ENCODE measurements around the gene EVX2.

EVX2 gene

DNA sequence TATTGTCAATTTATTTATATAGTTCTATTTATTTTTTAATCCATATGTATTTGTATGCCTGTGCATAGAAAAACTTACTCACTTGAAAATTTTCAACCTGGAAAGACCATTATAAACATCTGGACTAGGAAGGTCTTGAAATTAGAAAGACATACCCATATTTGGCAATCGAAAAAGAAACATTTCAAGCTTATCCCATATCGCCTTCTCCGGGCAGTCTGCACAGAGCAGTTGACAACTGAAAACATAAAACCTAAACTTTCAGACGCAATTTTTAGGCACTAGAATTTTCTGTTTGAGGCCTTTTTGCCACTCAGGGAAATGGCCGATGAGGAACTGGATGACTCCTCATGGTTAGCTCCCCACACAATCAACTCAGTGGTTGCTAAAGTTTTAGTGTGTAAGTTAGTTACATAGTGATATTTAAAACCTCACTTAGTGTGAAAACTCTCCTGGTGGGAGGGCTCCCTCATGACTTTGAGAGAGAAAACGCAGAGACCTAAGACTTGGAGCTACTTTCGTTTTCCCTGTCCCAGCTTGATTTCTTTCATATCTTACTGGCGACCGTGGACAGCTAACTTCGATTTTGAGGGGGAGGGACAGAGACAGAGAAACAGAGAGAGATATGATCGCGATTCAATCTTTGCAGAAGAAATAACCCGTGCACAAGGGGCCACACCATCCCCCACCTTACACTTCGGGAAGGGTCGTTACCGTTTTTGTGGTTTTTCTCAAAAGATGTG, 12.7 kb upstream of the EVX2 start:
- no peak for DNase-seq (ENCODE audit: low read depth in 2 of 2)

DNA sequence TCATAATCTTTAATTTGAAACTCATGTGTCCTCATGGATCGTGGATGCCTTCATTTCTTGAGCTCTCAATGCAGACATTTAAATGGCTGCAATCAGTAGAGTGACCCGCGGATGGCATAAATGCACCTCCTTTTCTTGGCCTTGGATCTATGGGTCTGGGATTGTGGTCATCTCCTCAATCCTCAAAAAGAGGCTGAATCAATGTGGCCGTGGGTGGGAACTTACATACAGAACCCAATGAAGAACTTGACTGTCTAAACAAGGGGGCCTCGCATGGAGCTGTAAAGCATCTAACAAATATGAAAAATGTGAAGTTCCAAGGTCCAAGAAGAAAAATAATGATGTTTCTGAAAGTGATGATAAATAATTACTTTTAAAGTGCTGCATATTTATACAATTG, 11.7 kb upstream of the EVX2 start:
- DNase-seq (ENCODE audit: low read depth in 2 of 2), result no peak

- no peak for DNase-seq (ENCODE audit: low read depth in 2 of 2)
Measured at GRCh38 chr2:176094349-176094748, 10.6 kb upstream of the EVX2 start.

- no peak for DNase-seq (ENCODE audit: low read depth in 2 of 2)
Measured at GRCh38 chr2:176093898-176094249, 10.1 kb upstream of the EVX2 start.

DNA sequence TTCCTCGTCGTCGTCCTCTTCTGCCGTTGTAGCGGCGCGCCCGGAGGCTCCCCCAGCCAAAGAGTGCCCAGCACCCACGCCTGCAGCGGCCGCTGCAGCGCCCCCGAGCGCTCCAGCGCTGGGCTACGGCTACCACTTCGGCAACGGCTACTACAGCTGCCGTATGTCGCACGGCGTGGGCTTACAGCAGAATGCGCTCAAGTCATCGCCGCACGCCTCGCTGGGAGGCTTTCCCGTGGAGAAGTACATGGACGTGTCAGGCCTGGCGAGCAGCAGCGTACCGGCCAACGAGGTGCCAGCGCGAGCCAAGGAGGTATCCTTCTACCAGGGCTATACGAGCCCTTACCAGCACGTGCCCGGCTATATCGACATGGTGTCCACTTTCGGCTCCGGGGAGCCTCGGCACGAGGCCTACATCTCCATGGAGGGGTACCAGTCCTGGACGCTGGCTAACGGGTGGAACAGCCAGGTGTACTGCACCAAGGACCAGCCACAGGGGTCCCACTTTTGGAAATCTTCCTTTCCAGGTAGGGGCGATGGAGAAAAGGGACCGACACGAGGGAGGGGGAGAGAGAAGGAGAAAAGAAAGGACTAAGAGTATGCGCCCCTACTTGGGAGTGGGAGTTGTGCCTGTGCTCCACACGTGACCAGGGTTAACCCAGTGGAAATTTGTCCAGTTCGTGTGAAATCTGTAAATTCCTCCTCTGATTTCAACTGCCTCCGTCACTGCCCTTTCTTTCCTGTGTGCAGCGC, 9.6 kb upstream of the EVX2 start:
- DNase-seq (ENCODE audit: low read depth in 2 of 2), result no peak

GRCh38 chr2:176092270-176093144, 8.7 kb upstream of the EVX2 start, which contains the start of gene HOXD13:
TSS of gene HOXD13 (plus strand) at chr2:176092721. CDS start at chr2:176092891, 170 bp downstream.
- no peak for DNase-seq (ENCODE audit: low read depth in 2 of 2)

- DNase-seq (ENCODE audit: low read depth in 2 of 2), result no peak
Measured at GRCh38 chr2:176091329-176092258, 7.8 kb upstream of the EVX2 start.

DNA sequence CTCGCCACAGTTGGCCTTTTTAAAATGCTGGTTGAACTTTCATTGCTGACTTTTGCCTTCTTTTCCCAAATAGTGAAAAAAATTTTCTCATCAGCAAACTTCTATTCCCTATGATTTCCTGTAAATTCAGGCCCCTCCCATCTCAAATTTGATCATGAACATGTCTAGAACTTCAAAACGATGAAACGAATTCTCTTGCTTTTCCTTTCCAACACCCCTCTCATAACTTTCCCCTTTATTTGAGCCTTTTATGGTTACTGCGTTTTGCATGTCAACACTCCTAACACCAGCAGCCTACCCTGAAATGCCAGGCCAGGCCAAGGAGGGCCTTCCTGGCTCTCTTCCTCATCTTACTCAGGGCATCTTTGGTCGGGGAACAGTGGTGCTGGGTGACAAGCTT, 7.1 kb upstream of the EVX2 start:
- no peak for DNase-seq (ENCODE audit: low read depth in 2 of 2)

- DNase-seq (ENCODE audit: low read depth in 2 of 2), result no peak
Measured at GRCh38 chr2:176089843-176090395, 6.2 kb upstream of the EVX2 start.

DNA sequence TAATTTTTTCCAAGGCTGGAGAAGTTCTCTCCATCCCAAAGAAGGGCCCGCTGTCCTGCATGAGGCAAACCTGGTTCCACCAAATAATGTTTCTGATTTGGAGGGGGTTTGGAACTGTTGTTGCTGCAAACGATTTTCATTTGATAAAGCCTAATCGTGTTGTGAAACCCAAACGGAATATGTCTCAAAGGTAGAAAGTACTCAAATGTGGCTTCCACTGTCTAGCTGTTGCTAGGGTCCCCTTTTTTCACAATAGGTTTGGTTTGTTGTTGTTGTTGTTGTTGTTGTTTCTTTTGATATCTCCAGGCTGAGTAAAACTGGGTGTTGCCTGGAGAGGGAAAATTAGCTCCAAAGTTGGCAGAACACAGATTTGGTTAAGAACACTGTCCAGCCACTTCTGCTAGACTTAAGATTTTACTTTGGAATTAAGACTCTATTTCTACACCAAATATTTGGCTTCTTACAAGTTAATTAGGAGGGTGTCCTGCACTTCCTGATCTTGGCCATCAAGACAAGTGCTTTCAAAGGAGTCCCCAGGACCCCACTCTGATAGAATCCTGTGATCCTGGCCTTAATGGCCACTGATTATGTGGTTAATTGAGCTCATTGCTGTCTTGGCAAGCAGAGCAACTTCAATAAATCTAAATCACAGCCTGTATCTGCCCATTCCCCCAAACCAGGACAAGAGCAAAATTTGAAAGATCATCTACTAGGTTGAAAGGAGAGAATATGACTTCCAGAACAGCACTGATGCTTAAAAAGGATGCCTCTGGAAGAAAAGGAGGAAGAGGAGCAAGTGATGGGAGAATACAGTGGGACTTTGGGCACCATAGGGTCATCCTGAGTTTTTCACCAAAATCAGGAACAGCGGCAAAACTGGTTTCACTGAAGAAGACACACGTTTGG, 5.4 kb upstream of the EVX2 start:
- no peak for DNase-seq (ENCODE audit: low read depth in 2 of 2)

- DNase-seq (ENCODE audit: low read depth in 2 of 2), result no peak
Measured at GRCh38 chr2:176088048-176088936, 4.5 kb upstream of the EVX2 start.

GRCh38 chr2:176087330-176088047, 3.7 kb upstream of the EVX2 start:
- no peak for DNase-seq (ENCODE audit: low read depth in 2 of 2)

DNA sequence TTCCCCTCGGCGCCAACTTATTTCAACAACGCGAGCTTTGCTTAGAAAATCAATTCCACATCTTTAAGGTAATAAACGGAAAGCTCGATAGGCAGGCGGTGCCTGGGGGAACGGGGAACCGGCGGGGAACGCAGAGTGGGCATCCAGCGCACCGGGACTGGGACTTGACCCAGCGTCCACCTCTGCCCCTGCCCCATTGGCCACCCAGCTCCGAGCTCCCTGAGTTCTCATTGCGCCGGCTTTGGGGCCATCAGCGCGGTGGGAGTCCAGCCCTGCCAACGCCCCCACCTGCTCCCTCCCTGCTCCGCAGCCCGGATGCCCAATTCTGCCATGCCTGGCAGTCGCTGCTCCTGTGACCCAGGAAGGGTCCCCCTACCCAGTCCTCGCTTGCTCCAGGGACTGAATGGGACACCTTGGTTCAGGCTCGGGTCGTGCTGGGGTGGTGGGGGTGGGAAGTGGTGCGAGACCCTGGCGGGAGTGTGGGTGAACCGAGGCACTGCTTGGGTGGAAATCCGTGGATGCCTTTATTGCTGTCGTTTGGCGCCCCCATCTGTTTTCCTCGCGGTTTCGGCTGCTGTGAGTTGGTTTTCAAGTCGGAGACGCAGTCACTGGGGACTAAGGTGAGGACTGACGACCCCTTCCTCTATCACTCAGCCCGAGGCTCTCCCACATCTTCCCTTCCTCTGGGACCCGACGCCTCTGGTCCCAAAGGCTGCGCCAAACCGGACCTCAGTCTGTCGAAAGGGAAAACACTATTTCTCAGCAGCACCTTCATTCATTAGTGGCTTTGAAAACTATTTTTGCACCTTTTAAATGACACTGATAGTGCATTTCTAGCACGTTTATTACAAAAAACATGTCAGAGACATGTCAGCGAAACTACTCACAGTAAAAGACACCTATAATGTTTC, 2.4 kb upstream of the EVX2 start:
- DNase-seq (ENCODE audit: low read depth in 2 of 2), result no peak

DNA sequence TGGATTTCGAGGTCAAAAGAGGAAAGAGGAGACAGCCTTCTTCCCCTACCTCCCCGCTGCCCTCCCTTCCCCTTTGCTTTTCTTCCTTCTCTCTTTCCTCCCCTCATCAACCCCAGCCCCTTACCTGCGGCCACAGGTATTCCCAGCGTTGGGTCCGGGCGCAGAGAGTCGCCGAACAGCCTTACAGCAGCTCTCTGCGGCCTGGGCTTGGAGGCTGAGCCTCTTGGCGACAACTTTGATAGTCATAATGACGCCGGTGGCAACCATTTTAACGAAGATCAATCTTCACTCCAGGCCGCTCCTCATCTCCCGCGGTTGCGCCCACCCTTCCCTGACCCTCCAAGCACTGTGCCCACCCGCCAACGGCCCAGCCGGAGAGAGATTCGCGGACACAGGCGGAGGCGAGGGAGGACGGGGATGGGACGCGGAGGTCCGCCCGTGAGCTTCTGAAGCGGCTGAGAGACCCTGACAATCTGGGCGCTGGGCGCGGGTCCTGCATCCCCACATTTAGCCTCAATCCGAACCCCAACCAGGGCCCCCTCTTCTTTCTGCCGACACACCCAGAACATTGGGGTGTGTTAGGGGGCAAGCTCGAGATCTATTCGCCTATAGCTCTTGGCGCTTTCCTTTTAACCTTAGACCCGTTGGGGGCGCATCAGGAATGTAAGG, 1.5 kb upstream of the EVX2 start:
- DNase-seq (ENCODE audit: low read depth in 2 of 2), result no peak

DNA sequence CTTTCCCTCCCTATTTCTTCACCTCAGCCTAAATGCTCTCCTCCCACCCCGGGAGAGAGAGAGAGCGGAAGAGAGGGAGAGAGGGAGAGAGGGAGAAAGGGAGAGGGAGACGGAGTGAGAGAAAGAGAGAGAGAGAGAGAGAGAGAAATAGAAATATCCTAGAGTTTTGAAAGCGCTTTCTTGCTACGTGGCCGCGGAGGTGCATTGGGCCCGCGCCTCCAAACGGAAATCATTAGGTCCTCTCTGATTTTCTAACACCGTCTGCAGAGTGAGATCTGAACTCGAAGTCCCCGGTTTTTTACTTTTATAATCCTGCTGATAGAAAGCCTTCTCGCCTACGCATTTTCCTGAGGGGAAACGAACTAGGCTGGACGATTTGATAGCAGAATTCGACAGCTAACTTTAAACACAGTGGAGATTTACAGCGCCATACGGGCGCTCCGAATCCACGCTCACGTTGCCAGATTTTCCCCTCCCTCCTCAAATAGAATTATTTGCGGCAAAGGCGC, 903 bp upstream of the EVX2 start:
- no peak for DNase-seq (ENCODE audit: low read depth in 2 of 2)

Data from activated CD8-positive, alpha-beta memory T cell treated with anti-CD3 and anti-CD28 coated beads for 4 hours (primary cell).